Body of pancreas (tissue), 4 donors: Measurements from ENCODE around the gene KDR. TPM values are rescaled to one million over a fixed set of nuclear protein-coding genes. Genes with fewer than 3 reads are reported as not detected.

Source experiments
- ATAC-seq: fragments of 150-250 bp; one replicate; pipeline ENCODE4 v1.9.1; 2016
- DNase-seq, 4 donors: peaks; one replicate each; pipeline ENCODE4 v3.0.0-alpha.2; 2019
- H3K27ac ChIP-seq, 4 donors: fragments of 200-600 bp; sonication (generic); 1 replicate in 3 of 4; 2 replicates in 1 of 4; pipeline versions ENCODE4 v1.5.1 to v1.6.1; 2016 to 2019; ENCODE audit warnings: mild to moderate bottlenecking in 1 of 4, mixed read lengths in 1 of 4, moderate library complexity in 1 of 4
- H3K27me3 ChIP-seq, 2 donors: fragments of 200-600 bp; sonication (generic); one replicate each; pipeline ENCODE4 v1.6.0; 2016; ENCODE audit warnings: mild to moderate bottlenecking in 1 of 2
- H3K36me3 ChIP-seq, 2 donors: fragments of 200-600 bp; sonication (generic); replicated peaks in 1 of 2; 2 replicates each; pipeline ENCODE4 v1.5.1; 2016; ENCODE audit warnings: low read depth in 2 of 2; ENCODE audit not compliant: insufficient read depth in 1 of 2
- H3K4me1 ChIP-seq: fragments of 200-600 bp; sonication (generic); one replicate; pipeline ENCODE4 v1.6.0; 2016
- H3K4me3 ChIP-seq, 2 donors: fragments of 200-600 bp; sonication (generic); 1 replicate in 1 of 2; 2 replicates in 1 of 2; pipeline ENCODE4 v1.5.1; 2016 to 2019
- H3K9me3 ChIP-seq, 3 donors: fragments of 200-600 bp; sonication (generic); 1 replicate in 2 of 3; 2 replicates in 1 of 3; pipeline ENCODE4 v1.5.1; 2016
- CTCF ChIP-seq, 7 experiments: fragments of 450-650 bp in 4 of 7; fragments of 200-600 bp in 3 of 7; sonication (generic) in 3 of 7; IDR thresholded peaks; one replicate each; pipeline ENCODE4 v1.5.1; 2016 to 2019; ENCODE audit warnings: antibody characterized with exemption in 7 of 7
- POLR2A ChIP-seq, 3 donors: fragments of 450-650 bp; IDR thresholded peaks; one replicate each; pipeline ENCODE4 v1.6.1; 2016; ENCODE audit warnings: antibody characterized with exemption in 3 of 3, mild to moderate bottlenecking in 2 of 3
- WGBS, 2 donors: methylation state at CpG; one replicate each; pipeline ENCODE4 v1.1.5; 2017; 5-methylcytosine and 5-hydroxymethylcytosine counted together
- intact Hi-C: fragments of 100-400 bp; cut with DNase I; formaldehyde crosslinking; loops from one replicate; pipeline ENCODE4 v1.15.1; 2023
- total RNA-seq, 2 donors: library from RNA; depleted of rRNA; stranded (reverse); fragments of >200 nt; gene quantifications; one replicate each; pipeline ENCODE4 v1.1.0, GENCODE V29; 2016

Gene KDR
- total RNA-seq, 2 donors from 2014 or later, result 12.9 to 14.5 TPM

GRCh38 chr4:55157559-55158277 is 32.3 kb upstream of the KDR start:
- no peak overlapping the region for H3K4me3 ChIP-seq
- H3K27ac ChIP-seq, result no peak overlapping the region
- no peaks in the 10 kb centered on the region for H3K27me3 ChIP-seq
- TF ChIP-seq POLR2A (IDR thresholded peaks at IDR 0.05), result no peak
- no peak for TF ChIP-seq CTCF (IDR thresholded peaks at IDR 0.05)
- H3K9me3 ChIP-seq, result no peaks in the 10 kb centered on the region
- no peaks in the 10 kb centered on the region for H3K36me3 ChIP-seq
- H3K4me1 ChIP-seq, result no peaks in the 10 kb centered on the region
- ATAC-seq, result no peak
- DNase-seq, result no peak
- intact Hi-C loops, result no loop called here
- 31 to 36% methylated on average over 17 to 45 of the region's 45 CpGs for WGBS, 2 donors

GRCh38 chr4:55154933-55155332 is 29.5 kb upstream of the KDR start:
- no peak for TF ChIP-seq CTCF (IDR thresholded peaks at IDR 0.05)
- no peak for TF ChIP-seq POLR2A (IDR thresholded peaks at IDR 0.05)
- Histone ChIP-seq H3K27me3 (no peaks in the 10 kb centered on the region), H3K4me1 (no peaks in the 10 kb centered on the region), H3K4me3 (no peak overlapping the region), H3K36me3 (no peaks in the 10 kb centered on the region), H3K9me3 (no peaks in the 10 kb centered on the region), H3K27ac (no peak overlapping the region)
- 68 to 85% methylated on average over 1 of the region's 1 CpG for WGBS, 2 donors
- DNase-seq (no peak), ATAC-seq (no peak)
- intact Hi-C loops, result no loop called here

GRCh38 chr4:55154290-55154880 is 29.0 kb upstream of the KDR start:
- H3K36me3 ChIP-seq, result no peaks in the 10 kb centered on the region
- no peaks in the 10 kb centered on the region for H3K27me3 ChIP-seq
- no peaks in the 10 kb centered on the region for H3K9me3 ChIP-seq
- no peaks in the 10 kb centered on the region for H3K4me1 ChIP-seq
- intact Hi-C loops, result no loop called here
- 37 to 39% methylated on average over 5 of the region's 5 CpGs for WGBS, 2 donors
- no peak overlapping the region for H3K27ac ChIP-seq
- H3K4me3 ChIP-seq, result no peak overlapping the region
- TF ChIP-seq CTCF (IDR thresholded peaks at IDR 0.05) (no peak), POLR2A (IDR thresholded peaks at IDR 0.05) (no peak)
- ATAC-seq (no peak), DNase-seq (no peak)

GRCh38 chr4:55143858-55144257 is 18.5 kb upstream of the KDR start:
- TF ChIP-seq CTCF (IDR thresholded peaks at IDR 0.05), result no peak
- ATAC-seq (no peak), DNase-seq (no peak)
- WGBS, 2 donors, result 50 to 54% methylated on average over 2 of the region's 2 CpGs
- H3K36me3 ChIP-seq, result no peaks in the 10 kb centered on the region
- no peak overlapping the region for H3K27ac ChIP-seq
- no peaks in the 10 kb centered on the region for H3K9me3 ChIP-seq
- H3K4me1 ChIP-seq, result no peaks in the 10 kb centered on the region
- H3K4me3 ChIP-seq, result no peak overlapping the region
- no peaks in the 10 kb centered on the region for H3K27me3 ChIP-seq
- intact Hi-C loops, result no loop called here

GRCh38 chr4:55138367-55138766 is 13.0 kb upstream of the KDR start:
- Histone ChIP-seq H3K9me3 (no peaks in the 10 kb centered on the region), H3K27ac (no peak overlapping the region), H3K4me1 (no peaks in the 10 kb centered on the region), H3K36me3 (no peaks in the 10 kb centered on the region), H3K27me3 (no peaks in the 10 kb centered on the region), H3K4me3 (no peak overlapping the region)
- DNase-seq, result no peak
- ATAC-seq, result no peak
- intact Hi-C loops, result no loop called here
- TF ChIP-seq CTCF (IDR thresholded peaks at IDR 0.05), result no peak
- WGBS, 2 donors, result 32 to 36% methylated on average over 4 of the region's 4 CpGs
